Psoas muscle (tissue), 8 donors: ENCODE results near the gene CDC42EP3. TPM values are rescaled to one million over a fixed set of nuclear protein-coding genes. Genes with fewer than 3 reads are reported as not detected.

Experiments
- ATAC-seq, 4 donors: fragments of 200-7000 bp; cut with Tn5 transposase; one replicate each; pipeline ENCODE4 v1.9.1; 2020; ENCODE audit warnings: moderate library complexity in 3 of 4, mild to moderate bottlenecking in 2 of 4
- DNase-seq, 2 donors: peaks; one replicate each; pipeline ENCODE4 v3.0.0-alpha.2; 2020
- H3K27ac ChIP-seq: fragments of 200-600 bp; one replicate; pipeline ENCODE4 v1.8.0; 2022
- H3K27me3 ChIP-seq, 3 donors: fragments of 200-600 bp in 1 of 3; one replicate each; pipeline versions ENCODE4 v1.6.1 to v1.8.0; 2013 to 2022; ENCODE audit warnings: low read length in 2 of 3, mild to moderate bottlenecking in 2 of 3, moderate library complexity in 1 of 3; ENCODE audit not compliant: insufficient read depth in 3 of 3
- H3K36me3 ChIP-seq, 2 donors: fragments of 200-600 bp in 1 of 2; one replicate each; pipeline versions ENCODE4 v1.6.1 to v1.8.0; 2013 to 2022; ENCODE audit warnings: low read depth in 1 of 2, mild to moderate bottlenecking in 1 of 2, moderate library complexity in 1 of 2; ENCODE audit not compliant: insufficient read depth in 1 of 2
- H3K4me1 ChIP-seq: fragments of 200-600 bp; one replicate; pipeline ENCODE4 v1.8.0; 2022
- H3K4me3 ChIP-seq: fragments of 200-600 bp; one replicate; pipeline ENCODE4 v1.8.0; 2022; ENCODE audit warnings: mild to moderate bottlenecking
- H3K9me3 ChIP-seq: fragments of 200-600 bp; one replicate; pipeline ENCODE4 v1.8.0; 2022
- CTCF ChIP-seq: fragments of 200-600 bp; IDR thresholded peaks from one replicate; pipeline ENCODE4 v1.8.0; 2022; ENCODE audit warnings: antibody characterized with exemption
- WGBS, 3 donors: extraction: QIAGEN DNeasy Blood & Tissue Kit; methylation state at CpG; one replicate each; pipeline versions ENCODE4 v1.1.6 to v1.1.7; 2013; 5-methylcytosine and 5-hydroxymethylcytosine counted together
- intact Hi-C, 2 donors: fragments of 100-400 bp; cut with DNase I; formaldehyde crosslinking; loops; one replicate each; pipeline versions ENCODE4 v1.11.0 to v1.14.2; 2022
- polyA plus RNA-seq, 3 donors: library from polyadenylated mRNA; stranded (reverse); fragments of 200-250 nt; gene quantifications; one replicate each; pipeline ENCODE4 v1.2.3, GENCODE V29; 2013
- total RNA-seq, 4 donors: library from RNA; stranded (reverse); fragmentation: NEBNext Ultra II Directional in 2 of 4; extraction: Animal tissue kit (Norgen Biotek cat#: 25700) in 2 of 4; gene quantifications; one replicate each; pipeline versions ENCODE4 v1.2.1 to v1.2.4, GENCODE V29; 2021 to 2023
- donor health status: healthy with polysubstance abuse.
- donor health status: DM: no; HTN: no; CAD: no; lungs with moderate emphysema.
- donor health status: Bipolar disorder and iron deficiency.
- donor health status: healthy.
- donor health status: DM: yes; HTN: yes; CAD: no.
- donor health status: DM: no; HTN: no; CAD: no.
- donor health status: DM: no; HTN: no; CAD: no.
- donor health status: DM: yes; HTN: yes; CAD: no.

The CDC42EP3 gene
- total and polyA plus RNA-seq, 7 donors: 8.8 to 174 (median 50.9) TPM

- peak in 1 of 4 donors; percentile 49 for ATAC-seq
- no peak overlapping the region for H3K27ac ChIP-seq
- peaks cover 11% of the 10 kb centered on the region for H3K4me1 ChIP-seq
- TF ChIP-seq CTCF: no peak
- intact Hi-C loops: no loop called here
- 20 to 44% (median 22%) methylated on average over 1 of the region's 1 CpG for WGBS, 3 donors
- peaks cover 4% of the 10 kb centered on the region for H3K9me3 ChIP-seq
- H3K27me3 ChIP-seq: no peaks in the 10 kb centered on the region
- H3K4me3 ChIP-seq: no peak overlapping the region
- H3K36me3 ChIP-seq: no peaks in the 10 kb centered on the region
- DNase-seq: no peak
These were observed 69.9 kb downstream of the CDC42EP3 start for GRCh38 chr2:37601569-37601968.

GRCh38 chr2:37600735-37601134, 70.7 kb downstream of the CDC42EP3 start:
- Histone ChIP-seq H3K4me1 (peaks cover 11% of the 10 kb centered on the region), H3K9me3 (no peaks in the 10 kb centered on the region), H3K27ac (no peak overlapping the region), H3K36me3 (no peaks in the 10 kb centered on the region), H3K4me3 (no peak overlapping the region), H3K27me3 (no peaks in the 10 kb centered on the region)
- ATAC-seq: no peak
- 88 to 93% (median 92%) methylated on average over 1 of the region's 1 CpG for WGBS, 3 donors
- intact Hi-C loops: no loop called here
- TF ChIP-seq CTCF: no peak
- DNase-seq: no peak

- no peaks in the 10 kb centered on the region for H3K27me3 ChIP-seq
- H3K36me3 ChIP-seq: no peaks in the 10 kb centered on the region
- intact Hi-C loops: no loop called here
- H3K4me1 ChIP-seq: peaks cover 11% of the 10 kb centered on the region
- H3K27ac ChIP-seq: no peak overlapping the region
- ATAC-seq (no peak), DNase-seq (no peak)
- WGBS, 3 donors: 94 to 95% (median 94%) methylated on average over 17 of the region's 17 CpGs
- no peak for TF ChIP-seq CTCF
- H3K4me3 ChIP-seq: no peak overlapping the region
- H3K9me3 ChIP-seq: peaks cover 5% of the 10 kb centered on the region
These were observed 71.5 kb downstream of the CDC42EP3 start for GRCh38 chr2:37599688-37600525.

GRCh38 chr2:37593694-37594093, 77.7 kb downstream of the CDC42EP3 start:
- no peaks in the 10 kb centered on the region for H3K36me3 ChIP-seq
- no peaks in the 10 kb centered on the region for H3K27me3 ChIP-seq
- TF ChIP-seq CTCF: no peak
- WGBS, 3 donors: 45 to 79% (median 73%) methylated on average over 3 of the region's 3 CpGs
- no peak overlapping the region for H3K27ac ChIP-seq
- intact Hi-C loops: loop anchor here in 1 of 2 donors (5.0 kb wide), 1 partner anchor 59 kb away; no protein-coding TSS in a partner anchor
- no peak overlapping the region for H3K4me3 ChIP-seq
- no peak for ATAC-seq
- peaks cover 20% of the 10 kb centered on the region for H3K4me1 ChIP-seq
- H3K9me3 ChIP-seq: peaks cover 20% of the 10 kb centered on the region
- DNase-seq: no peak
